Measurements from ENCODE around the gene UBQLN4. TPM values are rescaled to one million over a fixed set of nuclear protein-coding genes. Genes with fewer than 3 reads are reported as not detected.
A peak's percentile ranks its signal among the peaks of the same experiment; 100 is the strongest.

The UBQLN4 gene
- total and polyA plus RNA-seq, 9 of the 15 experiments (the other 6 are each of a cell fraction or from before 2014, with no cell fraction given), result 13.5 to 65.5 (median 37.0) TPM

- TF ChIP-seq, protein P1, sequence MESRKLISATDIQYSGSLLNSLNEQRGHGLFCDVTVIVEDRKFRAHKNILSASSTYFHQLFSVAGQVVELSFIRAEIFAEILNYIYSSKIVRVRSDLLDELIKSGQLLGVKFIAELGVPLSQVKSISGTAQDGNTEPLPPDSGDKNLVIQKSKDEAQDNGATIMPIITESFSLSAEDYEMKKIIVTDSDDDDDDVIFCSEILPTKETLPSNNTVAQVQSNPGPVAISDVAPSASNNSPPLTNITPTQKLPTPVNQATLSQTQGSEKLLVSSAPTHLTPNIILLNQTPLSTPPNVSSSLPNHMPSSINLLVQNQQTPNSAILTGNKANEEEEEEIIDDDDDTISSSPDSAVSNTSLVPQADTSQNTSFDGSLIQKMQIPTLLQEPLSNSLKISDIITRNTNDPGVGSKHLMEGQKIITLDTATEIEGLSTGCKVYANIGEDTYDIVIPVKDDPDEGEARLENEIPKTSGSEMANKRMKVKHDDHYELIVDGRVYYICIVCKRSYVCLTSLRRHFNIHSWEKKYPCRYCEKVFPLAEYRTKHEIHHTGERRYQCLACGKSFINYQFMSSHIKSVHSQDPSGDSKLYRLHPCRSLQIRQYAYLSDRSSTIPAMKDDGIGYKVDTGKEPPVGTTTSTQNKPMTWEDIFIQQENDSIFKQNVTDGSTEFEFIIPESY (CRISPR knock-in tag; IDR thresholded peaks at IDR 0.05), result no peak
- TF ChIP-seq HNRNPH1 (optimal IDR thresholded peaks at IDR 0.05; ENCODE audit: low read depth, low read length) (no peak), ZNF77 (CRISPR knock-in tag; IDR thresholded peaks at IDR 0.05) (no peak), NUFIP1 (IDR thresholded peaks at IDR 0.05; ENCODE audit: partially characterized antibody) (no peak), SP1 (CRISPR knock-in tag; IDR thresholded peaks at IDR 0.05) (no peak), HSF4 (CRISPR knock-in tag; IDR thresholded peaks at IDR 0.05; ENCODE audit: borderline replicate concordance) (no peak), CBX3 (IDR thresholded peaks at IDR 0.05; ENCODE audit: borderline replicate concordance in 1 of 2, low read length in 2 of 2) (0 out of 3 replicates have a peak, but pooled peaks of 1 of the 2 experiments have one; percentile 28), ZNF785 (CRISPR knock-in tag; IDR thresholded peaks at IDR 0.05) (no peak), RAD21 (CRISPR knock-in tag; conservative IDR thresholded peaks at IDR 0.05 in 1 of 2, IDR thresholded peaks at IDR 0.05 in 1 of 2) (no peak), ZNF398 (CRISPR knock-in tag; IDR thresholded peaks at IDR 0.05) (no peak), ZNF57 (CRISPR knock-in tag; IDR thresholded peaks at IDR 0.05) (no peak), ZZZ3 (IDR thresholded peaks at IDR 0.05) (no peak), ZBED1 (IDR thresholded peaks at IDR 0.05) (no peak), ZBTB12 (CRISPR knock-in tag; IDR thresholded peaks at IDR 0.05) (peak; percentile 37; the same call in 1 of the 2 replicates), KLF1 (tag; IDR thresholded peaks at IDR 0.05) (no peak), ELK3 (CRISPR knock-in tag; IDR thresholded peaks at IDR 0.05) (no peak), KLF16 (IDR thresholded peaks at IDR 0.05) (0 out of 2 replicates have a peak, but pooled peaks have one; percentile 31), MED1 (CRISPR knock-in tag; IDR thresholded peaks at IDR 0.05; ENCODE audit: borderline replicate concordance) (no peak), BCL6 (CRISPR knock-in tag; IDR thresholded peaks at IDR 0.05) (no peak)
- TF ChIP-seq, protein P2, sequence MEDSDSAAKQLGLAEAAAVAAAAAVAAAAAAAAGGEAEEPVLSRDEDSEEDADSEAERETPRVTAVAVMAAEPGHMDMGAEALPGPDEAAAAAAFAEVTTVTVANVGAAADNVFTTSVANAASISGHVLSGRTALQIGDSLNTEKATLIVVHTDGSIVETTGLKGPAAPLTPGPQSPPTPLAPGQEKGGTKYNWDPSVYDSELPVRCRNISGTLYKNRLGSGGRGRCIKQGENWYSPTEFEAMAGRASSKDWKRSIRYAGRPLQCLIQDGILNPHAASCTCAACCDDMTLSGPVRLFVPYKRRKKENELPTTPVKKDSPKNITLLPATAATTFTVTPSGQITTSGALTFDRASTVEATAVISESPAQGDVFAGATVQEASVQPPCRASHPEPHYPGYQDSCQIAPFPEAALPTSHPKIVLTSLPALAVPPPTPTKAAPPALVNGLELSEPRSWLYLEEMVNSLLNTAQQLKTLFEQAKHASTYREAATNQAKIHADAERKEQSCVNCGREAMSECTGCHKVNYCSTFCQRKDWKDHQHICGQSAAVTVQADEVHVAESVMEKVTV (CRISPR knock-in tag; IDR thresholded peaks at IDR 0.05), result no peak
Observed at GRCh38 chr1:156082309-156083091, 28.9 kb upstream of the UBQLN4 start, which contains the start of gene MEX3A (continued).
